Activated CD4-positive, alpha-beta T cell treated with anti-CD3 and anti-CD28 coated beads, Interleukin-2, amount 10 ng/mL, durations not matched to agents 7 days and 5 days (primary cell): ENCODE measurements around the gene VSIR. TPM values are rescaled to one million over a fixed set of nuclear protein-coding genes. Genes with fewer than 3 reads are reported as not detected.

ENCODE experiments used
- CTCF ChIA-PET: fragments of 350-600 bp; sonication (Branson Sonifier 250); formaldehyde crosslinking; loops from one replicate; lab custom pipeline; 2021; ENCODE audit warnings: antibody characterized with exemption; lab: Charles Lee
- POLR2A ChIA-PET: fragments of 350-600 bp; sonication (Branson Sonifier 250); formaldehyde crosslinking; loops from one replicate; lab custom pipeline; 2021; ENCODE audit warnings: antibody characterized with exemption; lab: Charles Lee
- DNase-seq: peaks from one replicate; pipeline ENCODE4 v3.0.0-alpha.2; 2020
- H3K27ac Mint-ChIP-seq: one replicate; pipeline ENCODE4 v1.8.0; 2021; ENCODE audit warnings: mild to moderate bottlenecking, moderate library complexity, mixed read lengths
- H3K27me3 Mint-ChIP-seq: one replicate; pipeline ENCODE4 v1.8.0; 2021; ENCODE audit warnings: mixed read lengths
- H3K36me3 Mint-ChIP-seq: one replicate; pipeline ENCODE4 v1.8.0; 2021; ENCODE audit warnings: low read depth, mixed read lengths
- H3K4me1 Mint-ChIP-seq: one replicate; pipeline ENCODE4 v1.8.0; 2021; ENCODE audit warnings: mixed read lengths
- H3K4me3 Mint-ChIP-seq: one replicate; pipeline ENCODE4 v1.8.0; 2021; ENCODE audit warnings: mild to moderate bottlenecking, moderate library complexity, mixed read lengths
- H3K9me3 Mint-ChIP-seq: one replicate; pipeline ENCODE4 v1.8.0; 2021; ENCODE audit warnings: mixed read lengths
- total RNA-seq, 2 experiments: library from RNA; stranded (reverse); gene quantifications; one replicate each; pipeline ENCODE4 v1.2.3, GENCODE V29; 2021

The VSIR gene
- total RNA-seq, 2 experiments from 2014 or later: 120 to 148 TPM

GRCh38 chr10:71765176-71765904 is 8.0 kb downstream of the VSIR start:
- POLR2A ChIA-PET: no interaction called here
- no peak overlapping the region for H3K4me3 Mint-ChIP-seq
- peaks cover 89% of the 10 kb centered on the region for H3K4me1 Mint-ChIP-seq
- peaks cover 65% of the 10 kb centered on the region for H3K36me3 Mint-ChIP-seq
- no peaks in the 10 kb centered on the region for H3K9me3 Mint-ChIP-seq
- CTCF ChIA-PET: interaction anchor here (0.7 to 5.6 kb wide), 6 partner anchors 8 to 58 kb away, joined by 3 to 30 read pairs (median 4); partner anchors contain the start of gene VSIR
- no peak for DNase-seq
- H3K27ac Mint-ChIP-seq: peak overlapping the region; percentile 62
- H3K27me3 Mint-ChIP-seq: no peaks in the 10 kb centered on the region

- peaks cover 59% of the 10 kb centered on the region for H3K36me3 Mint-ChIP-seq
- CTCF ChIA-PET: interaction anchor here (0.6 to 5.6 kb wide), 4 partner anchors 10 to 452 kb away, joined by 3 to 30 read pairs (median 4); partner anchors contain the start of gene VSIR
- peaks cover 82% of the 10 kb centered on the region for H3K4me1 Mint-ChIP-seq
- no peaks in the 10 kb centered on the region for H3K27me3 Mint-ChIP-seq
- DNase-seq: no peak
- H3K27ac Mint-ChIP-seq: peak overlapping the region; percentile 66
- POLR2A ChIA-PET: interaction anchor here (1.6 kb wide), 1 partner anchor 9 kb away, joined by 3 read pairs; no protein-coding TSS in a partner anchor
- no peaks in the 10 kb centered on the region for H3K9me3 Mint-ChIP-seq
- H3K4me3 Mint-ChIP-seq: no peak overlapping the region
These were observed 9.8 kb downstream of the VSIR start for GRCh38 chr10:71763352-71764127.

GRCh38 chr10:71762324-71762723 is 11.0 kb downstream of the VSIR start:
- no peak overlapping the region for H3K4me3 Mint-ChIP-seq
- no peak for DNase-seq
- H3K27me3 Mint-ChIP-seq: no peaks in the 10 kb centered on the region
- peaks cover 82% of the 10 kb centered on the region for H3K4me1 Mint-ChIP-seq
- H3K27ac Mint-ChIP-seq: no peak overlapping the region
- peaks cover 62% of the 10 kb centered on the region for H3K36me3 Mint-ChIP-seq
- no peaks in the 10 kb centered on the region for H3K9me3 Mint-ChIP-seq
- ChIA-PET POLR2A (interaction anchor here (1.6 kb wide), 1 partner anchor 10 kb away, joined by 3 read pairs; no protein-coding TSS in a partner anchor), CTCF (interaction anchor here (0.6 to 5.6 kb wide), 3 partner anchors 11 to 16 kb away, joined by 4 to 30 read pairs (median 4); partner anchors contain the start of gene VSIR)

- Mint-ChIP-seq H3K4me3 (no peak overlapping the region), H3K27me3 (no peaks in the 10 kb centered on the region), H3K4me1 (peaks cover 82% of the 10 kb centered on the region), H3K9me3 (no peaks in the 10 kb centered on the region), H3K36me3 (peaks cover 58% of the 10 kb centered on the region), H3K27ac (peak overlapping the region; percentile 59)
- POLR2A ChIA-PET: no interaction called here
- DNase-seq: no peak
- CTCF ChIA-PET: interaction anchor here (0.6 to 5.6 kb wide), 3 partner anchors 11 to 1314 kb away, joined by 3 to 30 read pairs (median 4); partner anchors contain the start of gene VSIR
These were observed 11.7 kb downstream of the VSIR start for GRCh38 chr10:71761541-71762113.

- H3K27ac Mint-ChIP-seq: peak overlapping the region; percentile 59
- no peaks in the 10 kb centered on the region for H3K27me3 Mint-ChIP-seq
- no peak for DNase-seq
- H3K36me3 Mint-ChIP-seq: peaks cover 60% of the 10 kb centered on the region
- H3K9me3 Mint-ChIP-seq: no peaks in the 10 kb centered on the region
- H3K4me3 Mint-ChIP-seq: no peak overlapping the region
- ChIA-PET POLR2A (no interaction called here), CTCF (interaction anchor here (5.6 kb wide), 1 partner anchor 12 kb away, joined by 30 read pairs; the partner anchor contains the start of gene VSIR)
- H3K4me1 Mint-ChIP-seq: peaks cover 83% of the 10 kb centered on the region
These were observed 12.2 kb downstream of the VSIR start for GRCh38 chr10:71761105-71761511.

- Mint-ChIP-seq H3K27ac (peak overlapping the region; percentile 93), H3K4me3 (peak overlapping the region; percentile 50), H3K36me3 (peaks cover 76% of the 10 kb centered on the region), H3K9me3 (no peaks in the 10 kb centered on the region), H3K4me1 (peaks cover 87% of the 10 kb centered on the region), H3K27me3 (no peaks in the 10 kb centered on the region)
- ChIA-PET CTCF (interaction anchor here (0.6 to 3.4 kb wide), 10 partner anchors 9 to 391 kb away, joined by 3 to 27 read pairs (median 4); partner anchors contain the start of gene VSIR), POLR2A (interaction anchor here (0.8 to 1.5 kb wide), 4 partner anchors 9 to 20 kb away, joined by 3 to 6 read pairs (median 5); no protein-coding TSS in a partner anchor)
- no peak for DNase-seq
These were observed 15.9 kb downstream of the VSIR start for GRCh38 chr10:71757399-71757922.

GRCh38 chr10:71756311-71757191 is 16.8 kb downstream of the VSIR start:
- CTCF ChIA-PET: interaction anchor here (1.0 to 3.4 kb wide), 9 partner anchors 8 to 60 kb away, joined by 3 to 27 read pairs (median 6); partner anchors contain the start of gene VSIR
- Mint-ChIP-seq H3K9me3 (no peaks in the 10 kb centered on the region), H3K27me3 (no peaks in the 10 kb centered on the region), H3K4me1 (peaks cover 89% of the 10 kb centered on the region), H3K27ac (peak overlapping the region; percentile 93), H3K36me3 (peaks cover 77% of the 10 kb centered on the region), H3K4me3 (peak overlapping the region; percentile 50)
- peak; percentile 53 for DNase-seq
- POLR2A ChIA-PET: interaction anchor here (0.8 to 1.5 kb wide), 4 partner anchors 8 to 19 kb away, joined by 3 to 6 read pairs (median 5); no protein-coding TSS in a partner anchor

GRCh38 chr10:71755179-71755879 is 18.0 kb downstream of the VSIR start:
- CTCF ChIA-PET: interaction anchor here (1.0 to 2.0 kb wide), 3 partner anchors 16 to 24 kb away, joined by 4 to 7 read pairs (median 6); no protein-coding TSS in a partner anchor
- Mint-ChIP-seq H3K27ac (peak overlapping the region; percentile 71), H3K36me3 (peaks cover 75% of the 10 kb centered on the region)

GRCh38 chr10:71754562-71754961 is 18.8 kb downstream of the VSIR start:
- H3K36me3 Mint-ChIP-seq: peaks cover 78% of the 10 kb centered on the region
- no peaks in the 10 kb centered on the region for H3K9me3 Mint-ChIP-seq
- no peak overlapping the region for H3K4me3 Mint-ChIP-seq
- H3K27me3 Mint-ChIP-seq: no peaks in the 10 kb centered on the region
- H3K4me1 Mint-ChIP-seq: peaks cover 91% of the 10 kb centered on the region
- peak overlapping the region; percentile 71 for H3K27ac Mint-ChIP-seq
- ChIA-PET CTCF (interaction anchor here (1.0 to 2.0 kb wide), 2 partner anchors 16 to 20 kb away, joined by 4 to 6 read pairs; no protein-coding TSS in a partner anchor), POLR2A (no interaction called here)
- DNase-seq: no peak

More at GRCh38 chr10:71755179-71755879, 18.0 kb downstream of the VSIR start:
- DNase-seq: no peak
- Mint-ChIP-seq H3K4me3 (no peak overlapping the region), H3K9me3 (no peaks in the 10 kb centered on the region), H3K27me3 (no peaks in the 10 kb centered on the region), H3K4me1 (peaks cover 86% of the 10 kb centered on the region)
- POLR2A ChIA-PET: no interaction called here

- Mint-ChIP-seq H3K36me3 (peaks cover 80% of the 10 kb centered on the region), H3K27ac (peak overlapping the region; percentile 81), H3K4me3 (no peak overlapping the region), H3K9me3 (no peaks in the 10 kb centered on the region), H3K4me1 (peaks cover 95% of the 10 kb centered on the region), H3K27me3 (no peaks in the 10 kb centered on the region)
- CTCF ChIA-PET: interaction anchor here (1.0 to 1.4 kb wide), 2 partner anchors 46 to 57 kb away, joined by 3 to 4 read pairs; no protein-coding TSS in a partner anchor
- DNase-seq: no peak
- POLR2A ChIA-PET: no interaction called here
These were observed 19.3 kb downstream of the VSIR start for GRCh38 chr10:71753960-71754505.
